HFF-Myc (cell line): ENCODE results near the gene MED13.
"Not testable (repeated sequence)": the region's sequence is repeated elsewhere in the genome, so short reads cannot be mapped to it uniquely, and the experiment has no call there.

ENCODE experiments used
- DNase-seq: peaks from one replicate; pipeline ENCODE4 v3.0.0-alpha.2; 2011; ENCODE audit warnings: low read depth; ENCODE audit errors: extremely low read depth
- H3K4me3 ChIP-seq: replicated peaks from 2 replicates; pipeline ENCODE4 v1.5.1; 2011; ENCODE audit warnings: low read depth, mild to moderate bottlenecking, control low read depth, low read length
- CTCF ChIP-seq: IDR thresholded peaks from 2 replicates; pipeline ENCODE4 v1.5.1; 2012; ENCODE audit warnings: mild to moderate bottlenecking, low read depth, low read length, control low read depth; ENCODE audit errors: missing control alignments

MED13 gene

GRCh38 chr17:61942085-61942484 is 123.0 kb downstream of the MED13 start:
- H3K4me3 ChIP-seq = no peak overlapping the region
- no peak for TF ChIP-seq CTCF
- DNase-seq = no peak

- peak overlapping the region; percentile 57 for H3K4me3 ChIP-seq
- TF ChIP-seq CTCF = no peak
- DNase-seq = no peak
Measured at GRCh38 chr17:61928101-61928436, 137.0 kb downstream of the MED13 start.

- DNase-seq = peak; percentile 82
- H3K4me3 ChIP-seq = peak within 1 kb of the TSS; percentile 57
- no peak for TF ChIP-seq CTCF
Measured at GRCh38 chr17:61927208-61928100, 137.6 kb downstream of the MED13 start, which contains the start of gene INTS2. Gene INTS2, minus strand, starts transcription at chr17:61927982. Its CDS starts 1,338 bp downstream, at chr17:61926644.

- DNase-seq = no peak
- TF ChIP-seq CTCF = no peak
- peak overlapping the region; percentile 57 for H3K4me3 ChIP-seq
Measured at GRCh38 chr17:61926826-61927207, 138.3 kb downstream of the MED13 start.

- DNase-seq, H3K4me3 ChIP-seq: not testable (repeated sequence)
Measured at GRCh38 chr17:61915162-61915561, 149.9 kb downstream of the MED13 start.

GRCh38 chr17:61908292-61909037 is 156.6 kb downstream of the MED13 start:
- no peak for TF ChIP-seq CTCF
- no peak overlapping the region for H3K4me3 ChIP-seq
- DNase-seq = no peak

- no peak overlapping the region for H3K4me3 ChIP-seq
- no peak for TF ChIP-seq CTCF
- DNase-seq = no peak
Measured at GRCh38 chr17:61907361-61907760, 157.7 kb downstream of the MED13 start.
